Subcutaneous adipose tissue (tissue), 4 donors: Measurements from ENCODE around the gene HBM. TPM values are rescaled to one million over a fixed set of nuclear protein-coding genes. Genes with fewer than 3 reads are reported as not detected.
"Not testable (repeated sequence)": the region's sequence is repeated elsewhere in the genome, so short reads cannot be mapped to it uniquely, and the experiment has no call there.

Experiments
- total RNA-seq, 4 donors: library from RNA; depleted of rRNA; stranded (reverse); fragments of >200 nt; gene quantifications; one replicate each; pipeline ENCODE4 v1.1.0, GENCODE V29; 2016
- TF ChIP-seq, protein P1 (sequence below): fragments of 450-650 bp; IDR thresholded peaks from one replicate; pipeline ENCODE4 v1.5.1; 2016; ENCODE audit warnings: low read depth, mild to moderate bottlenecking, control low read depth, antibody characterized with exemption, moderate library complexity

HBM gene
- total RNA-seq, 4 donors from 2014 or later = 1.3 to 2.4 TPM; not detected in 2

DNA sequence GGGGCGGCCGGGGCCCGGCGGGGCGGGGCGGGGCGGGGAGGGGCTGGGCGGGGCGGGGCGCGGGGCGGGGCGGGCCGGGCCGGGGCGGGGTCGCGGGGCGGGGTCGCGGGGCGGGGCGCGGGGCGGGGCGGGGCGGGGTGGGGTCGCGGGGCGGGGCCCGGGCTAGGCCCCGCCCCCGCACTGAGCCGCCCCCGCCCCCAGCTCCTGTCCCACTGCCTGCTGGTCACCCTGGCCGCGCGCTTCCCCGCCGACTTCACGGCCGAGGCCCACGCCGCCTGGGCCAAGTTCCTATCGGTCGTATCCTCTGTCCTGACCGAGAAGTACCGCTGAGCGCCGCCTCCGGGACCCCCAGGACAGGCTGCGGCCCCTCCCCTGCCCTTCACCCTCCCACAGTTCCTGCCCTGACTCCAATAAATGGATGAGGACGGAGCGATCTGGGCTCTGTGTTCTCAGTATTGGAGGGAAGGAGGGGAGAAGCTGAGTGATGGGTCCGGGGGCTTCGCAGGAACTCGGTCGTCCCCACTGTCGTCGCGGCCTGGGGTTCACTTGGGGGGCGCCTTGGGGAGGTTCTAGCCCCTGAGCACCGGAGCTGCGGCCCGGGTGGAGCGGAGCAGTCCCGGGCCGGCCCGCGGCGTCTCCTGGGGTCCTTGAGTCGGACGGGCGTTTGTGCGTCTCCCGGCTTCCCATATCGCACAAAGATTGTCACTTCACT lies 795 bp upstream of the HBM start:
- TF ChIP-seq, protein P1, sequence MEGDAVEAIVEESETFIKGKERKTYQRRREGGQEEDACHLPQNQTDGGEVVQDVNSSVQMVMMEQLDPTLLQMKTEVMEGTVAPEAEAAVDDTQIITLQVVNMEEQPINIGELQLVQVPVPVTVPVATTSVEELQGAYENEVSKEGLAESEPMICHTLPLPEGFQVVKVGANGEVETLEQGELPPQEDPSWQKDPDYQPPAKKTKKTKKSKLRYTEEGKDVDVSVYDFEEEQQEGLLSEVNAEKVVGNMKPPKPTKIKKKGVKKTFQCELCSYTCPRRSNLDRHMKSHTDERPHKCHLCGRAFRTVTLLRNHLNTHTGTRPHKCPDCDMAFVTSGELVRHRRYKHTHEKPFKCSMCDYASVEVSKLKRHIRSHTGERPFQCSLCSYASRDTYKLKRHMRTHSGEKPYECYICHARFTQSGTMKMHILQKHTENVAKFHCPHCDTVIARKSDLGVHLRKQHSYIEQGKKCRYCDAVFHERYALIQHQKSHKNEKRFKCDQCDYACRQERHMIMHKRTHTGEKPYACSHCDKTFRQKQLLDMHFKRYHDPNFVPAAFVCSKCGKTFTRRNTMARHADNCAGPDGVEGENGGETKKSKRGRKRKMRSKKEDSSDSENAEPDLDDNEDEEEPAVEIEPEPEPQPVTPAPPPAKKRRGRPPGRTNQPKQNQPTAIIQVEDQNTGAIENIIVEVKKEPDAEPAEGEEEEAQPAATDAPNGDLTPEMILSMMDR = no peak

DNA sequence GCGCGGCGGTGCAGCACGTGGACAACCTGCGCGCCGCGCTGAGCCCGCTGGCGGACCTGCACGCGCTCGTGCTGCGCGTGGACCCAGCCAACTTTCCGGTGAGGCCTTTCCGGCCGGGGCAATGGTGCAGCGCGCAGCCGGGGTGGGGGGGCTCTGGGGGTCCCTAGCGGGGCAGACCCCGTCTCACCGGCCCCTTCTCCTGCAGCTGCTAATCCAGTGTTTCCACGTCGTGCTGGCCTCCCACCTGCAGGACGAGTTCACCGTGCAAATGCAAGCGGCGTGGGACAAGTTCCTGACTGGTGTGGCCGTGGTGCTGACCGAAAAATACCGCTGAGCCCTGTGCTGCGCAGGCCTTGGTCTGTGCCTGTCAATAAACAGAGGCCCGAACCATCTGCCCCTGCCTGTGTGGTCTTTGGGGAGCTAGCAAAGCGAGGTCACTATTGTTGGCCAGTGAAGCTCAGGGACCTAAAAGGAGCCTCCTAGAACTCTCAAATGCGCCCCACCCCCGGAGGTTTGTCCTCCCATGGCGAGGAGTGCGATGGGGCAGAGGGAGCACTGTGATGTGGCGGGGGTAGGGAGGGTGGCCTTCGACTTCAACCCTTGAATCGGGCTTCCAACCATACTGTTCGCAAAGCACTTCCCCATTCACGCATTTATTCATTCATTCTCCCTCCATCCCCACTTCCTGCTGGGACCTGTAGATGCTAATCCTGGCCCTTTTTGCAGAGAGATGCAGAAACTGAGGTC lies 770 bp downstream of the HBM start:
- TF ChIP-seq, protein P1 = no peak

DNA sequence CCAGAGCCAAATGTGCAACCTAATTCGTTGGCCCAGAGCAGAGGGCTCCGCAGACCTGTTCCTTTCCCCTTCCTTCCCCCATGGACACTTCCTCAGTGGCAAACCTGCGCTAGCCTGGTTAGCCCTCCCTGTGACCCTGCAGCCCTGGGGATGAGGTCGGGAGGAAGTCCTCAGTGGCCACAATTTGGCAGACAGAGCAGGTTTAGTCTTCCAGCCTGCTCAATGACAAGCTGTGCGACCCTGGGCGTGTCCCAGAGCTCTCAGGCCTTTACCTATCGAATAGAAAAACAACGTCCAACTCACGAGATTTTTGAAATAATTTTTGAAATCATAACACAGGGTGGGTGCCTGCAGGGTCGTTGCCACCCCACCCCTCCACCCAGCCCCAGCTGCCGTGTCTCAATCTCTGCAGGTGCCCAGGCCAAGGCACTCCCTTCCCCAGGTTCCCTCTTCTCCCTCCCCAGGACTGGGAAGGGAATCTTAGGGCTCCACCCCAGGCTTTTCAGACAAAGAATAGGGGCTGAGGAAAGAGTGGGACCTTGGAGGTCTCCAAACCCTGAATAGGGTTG lies 1.4 kb downstream of the HBM start:
- TF ChIP-seq, protein P1 = no peak

DNA sequence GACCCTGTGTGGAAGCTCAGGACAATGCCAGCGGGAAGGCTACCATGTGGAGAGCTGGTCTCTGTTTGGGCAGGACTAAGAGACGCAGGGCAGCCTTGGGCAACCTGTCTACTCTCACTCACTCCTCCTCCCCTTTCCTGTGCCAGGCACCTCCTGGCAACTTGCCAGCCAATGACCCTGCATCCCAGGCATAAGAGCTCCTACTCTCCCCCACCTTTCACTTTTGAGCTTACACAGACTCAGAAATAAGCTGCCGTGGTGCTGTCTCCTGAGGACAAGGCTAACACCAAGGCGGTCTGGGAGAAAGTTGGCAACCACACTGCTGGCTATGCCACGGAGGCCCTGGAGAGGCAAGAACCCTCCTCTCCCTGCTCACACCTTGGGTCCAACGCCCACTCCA lies 2.6 kb downstream of the HBM start:
- TF ChIP-seq, protein P1 = no peak

DNA sequence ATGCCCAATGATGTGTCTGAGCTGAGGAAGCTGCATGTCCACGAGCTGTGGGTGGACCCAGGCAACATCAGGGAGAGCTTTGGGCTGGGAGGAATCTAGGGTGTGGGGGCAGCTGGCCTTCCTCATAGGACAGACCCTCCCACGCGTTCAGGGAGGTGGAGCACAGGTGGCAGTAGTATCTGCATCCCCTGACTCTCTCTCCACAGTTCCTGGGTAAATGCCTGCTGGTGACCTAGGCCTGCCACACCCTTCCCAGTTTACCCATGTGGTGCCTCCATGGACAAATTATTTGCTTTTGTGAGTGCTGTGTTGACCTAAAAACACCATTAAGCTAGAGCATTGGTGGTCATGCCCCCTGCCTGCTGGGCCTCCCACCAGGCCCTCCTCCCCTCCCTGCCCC lies 3.2 kb downstream of the HBM start:
- TF ChIP-seq, protein P1 = no peak

DNA sequence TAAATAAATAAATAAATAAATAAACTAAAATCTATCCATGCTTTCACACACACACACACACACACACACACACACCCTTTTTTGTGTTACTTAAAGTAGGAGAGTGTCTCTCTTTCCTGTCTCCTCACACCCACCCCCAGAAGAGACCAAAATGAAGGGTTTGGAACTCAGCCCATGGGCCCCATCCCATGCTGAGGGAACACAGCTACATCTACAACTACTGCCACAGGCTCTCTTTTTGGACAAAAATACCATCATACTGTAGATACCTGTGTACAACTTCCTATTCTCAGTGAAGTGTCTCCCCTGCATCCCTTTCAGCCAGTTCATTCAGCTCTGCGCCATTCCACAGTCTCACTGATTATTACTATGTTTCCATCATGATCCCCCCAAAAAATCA lies 5.0 kb downstream of the HBM start:
- TF ChIP-seq, protein P1 = no peak

DNA sequence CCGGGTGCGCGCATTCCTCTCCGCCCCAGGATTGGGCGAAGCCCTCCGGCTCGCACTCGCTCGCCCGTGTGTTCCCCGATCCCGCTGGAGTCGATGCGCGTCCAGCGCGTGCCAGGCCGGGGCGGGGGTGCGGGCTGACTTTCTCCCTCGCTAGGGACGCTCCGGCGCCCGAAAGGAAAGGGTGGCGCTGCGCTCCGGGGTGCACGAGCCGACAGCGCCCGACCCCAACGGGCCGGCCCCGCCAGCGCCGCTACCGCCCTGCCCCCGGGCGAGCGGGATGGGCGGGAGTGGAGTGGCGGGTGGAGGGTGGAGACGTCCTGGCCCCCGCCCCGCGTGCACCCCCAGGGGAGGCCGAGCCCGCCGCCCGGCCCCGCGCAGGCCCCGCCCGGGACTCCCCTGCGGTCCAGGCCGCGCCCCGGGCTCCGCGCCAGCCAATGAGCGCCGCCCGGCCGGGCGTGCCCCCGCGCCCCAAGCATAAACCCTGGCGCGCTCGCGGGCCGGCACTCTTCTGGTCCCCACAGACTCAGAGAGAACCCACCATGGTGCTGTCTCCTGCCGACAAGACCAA lies 6.7 kb downstream of the HBM start, which contains the start of gene HBA2:
HBA2 (plus strand) TSS at position 503 of the 568 bp plus-strand sequence; CDS start at position 540, 37 bp downstream.
- TF ChIP-seq, protein P1 = not testable (repeated sequence)
